H1 (cell line): Measurements from ENCODE around the gene RBM15B. TPM values are rescaled to one million over a fixed set of nuclear protein-coding genes. Genes with fewer than 3 reads are reported as not detected.

Experiments used
- GTF2F1 ChIP-seq: IDR thresholded peaks from 2 replicates; pipeline ENCODE4 v1.6.1; 2012; ENCODE audit warnings: low read depth, low read length, improper control_type of control experiment, borderline replicate concordance
- polyA plus RNA-seq, 7 experiments: library from polyadenylated mRNA; depleted of rRNA in 3 of 7; stranded (reverse) in 5 of 7; unstranded in 2 of 7; fragments of >200 nt in 5 of 7; fragments of 200-250 nt in 2 of 7; gene quantifications; 1 replicate in 5 of 7; 2 replicates in 1 of 7; 4 replicates in 1 of 7; pipeline versions ENCODE4 v1.2.1 to v1.2.3, GENCODE V29; 2011 to 2013; ENCODE audit warnings: missing spikeins in 2 of 7, mixed read lengths in 2 of 7
- total RNA-seq: library from RNA; stranded (reverse); fragmentation: NEBNext Ultra II Directional; extraction: Animal tissue kit (Norgen Biotek cat#: 25700); gene quantifications from 2 replicates; pipeline ENCODE4 v1.2.1, GENCODE V29; 2021

Gene RBM15B
- total and polyA plus RNA-seq, 2 of the 8 experiments (the other 6 are each of a cell fraction or from before 2014, with no cell fraction given), result 22.2 to 59.1 TPM

- no peak for TF ChIP-seq GTF2F1
Observed at GRCh38 chr3:51403675-51404074, 12.6 kb downstream of the RBM15B start (continued).
